ENCODE results near the gene EMID1.

Gene EMID1

GRCh38 chr22:29263791-29264276, 58.1 kb downstream of the EMID1 start:
- Histone ChIP-seq H3K27me3 (replicated peaks) (no peaks in the 10 kb centered on the region), H3K4me3 (ENCODE audit: low read depth, low read length) (no peak overlapping the region), H3K27ac (no peak overlapping the region), H3K36me3 (replicated peaks) (peaks cover 6% of the 10 kb centered on the region)
- TF ChIP-seq CTCF (IDR thresholded peaks at IDR 0.05; ENCODE audit: low read depth, low read length, missing control alignments), result no peak
- DNase-seq, result no peak
- in situ Hi-C loops (cut with HindIII; ENCODE audit: low pct_ligation_motif_present, low sequenced_read_pairs), result no loop called here

GRCh38 chr22:29265305-29265704, 59.6 kb downstream of the EMID1 start:
- H3K27me3 ChIP-seq (replicated peaks), result no peaks in the 10 kb centered on the region
- no peak for DNase-seq
- peaks cover 12% of the 10 kb centered on the region for H3K36me3 ChIP-seq (replicated peaks)
- no peak overlapping the region for H3K4me3 ChIP-seq (ENCODE audit: low read depth, low read length)
- H3K27ac ChIP-seq, result no peak overlapping the region
- TF ChIP-seq CTCF (IDR thresholded peaks at IDR 0.05; ENCODE audit: low read depth, low read length, missing control alignments), result no peak
- in situ Hi-C loops (cut with HindIII; ENCODE audit: low pct_ligation_motif_present, low sequenced_read_pairs), result no loop called here

- Histone ChIP-seq H3K4me3 (ENCODE audit: low read depth, low read length) (no peak overlapping the region), H3K27ac (no peak overlapping the region), H3K27me3 (replicated peaks) (no peaks in the 10 kb centered on the region), H3K36me3 (replicated peaks) (peaks cover 12% of the 10 kb centered on the region)
- DNase-seq, result no peak
- TF ChIP-seq CTCF (IDR thresholded peaks at IDR 0.05; ENCODE audit: low read depth, low read length, missing control alignments), result no peak
- in situ Hi-C loops (cut with HindIII; ENCODE audit: low pct_ligation_motif_present, low sequenced_read_pairs), result no loop called here
Observed at GRCh38 chr22:29265929-29266328, 60.2 kb downstream of the EMID1 start.

GRCh38 chr22:29266564-29267461, 61.1 kb downstream of the EMID1 start:
- no peak for TF ChIP-seq CTCF (IDR thresholded peaks at IDR 0.05; ENCODE audit: low read depth, low read length, missing control alignments)
- no peak for DNase-seq
- no peaks in the 10 kb centered on the region for H3K27me3 ChIP-seq (replicated peaks)
- H3K4me3 ChIP-seq (ENCODE audit: low read depth, low read length), result peak overlapping the region; percentile 86
- peaks cover 16% of the 10 kb centered on the region for H3K36me3 ChIP-seq (replicated peaks)
- in situ Hi-C loops (cut with HindIII; ENCODE audit: low pct_ligation_motif_present, low sequenced_read_pairs), result no loop called here
- H3K27ac ChIP-seq, result peak overlapping the region; percentile 100

- TF ChIP-seq CTCF (IDR thresholded peaks at IDR 0.05; ENCODE audit: low read depth, low read length, missing control alignments), result no peak
- in situ Hi-C loops (cut with HindIII; ENCODE audit: low pct_ligation_motif_present, low sequenced_read_pairs), result no loop called here
- Histone ChIP-seq H3K27ac (peak overlapping the region; percentile 100), H3K27me3 (replicated peaks) (no peaks in the 10 kb centered on the region), H3K36me3 (replicated peaks) (peaks cover 19% of the 10 kb centered on the region), H3K4me3 (ENCODE audit: low read depth, low read length) (peak overlapping the region; percentile 86)
- DNase-seq, result no peak
Observed at GRCh38 chr22:29267462-29267857, 61.8 kb downstream of the EMID1 start.

All from brain microvascular endothelial cell (primary cell).